ES-I3 (cell line): ENCODE data around the gene GP2.

Experiments
- H3K36me3 ChIP-seq: 2 replicates; pipeline ENCODE4 v1.6.1; 2013; ENCODE audit warnings: mild to moderate bottlenecking, low read length, control low read depth, moderate library complexity; ENCODE audit not compliant: insufficient read depth
- H3K4me1 ChIP-seq: 2 replicates; pipeline ENCODE4 v1.6.1; 2013; ENCODE audit warnings: mild to moderate bottlenecking, control low read depth, low read length; ENCODE audit not compliant: insufficient read depth
- H3K9ac ChIP-seq: 2 replicates; pipeline ENCODE4 v1.6.1; 2013; ENCODE audit warnings: low read depth, mild to moderate bottlenecking, low read length, moderate library complexity
- H3K9me3 ChIP-seq: 2 replicates; pipeline ENCODE4 v1.6.1; 2013; ENCODE audit warnings: mild to moderate bottlenecking, low read length, moderate library complexity; ENCODE audit not compliant: control insufficient read depth, insufficient read depth

GP2 gene

DNA sequence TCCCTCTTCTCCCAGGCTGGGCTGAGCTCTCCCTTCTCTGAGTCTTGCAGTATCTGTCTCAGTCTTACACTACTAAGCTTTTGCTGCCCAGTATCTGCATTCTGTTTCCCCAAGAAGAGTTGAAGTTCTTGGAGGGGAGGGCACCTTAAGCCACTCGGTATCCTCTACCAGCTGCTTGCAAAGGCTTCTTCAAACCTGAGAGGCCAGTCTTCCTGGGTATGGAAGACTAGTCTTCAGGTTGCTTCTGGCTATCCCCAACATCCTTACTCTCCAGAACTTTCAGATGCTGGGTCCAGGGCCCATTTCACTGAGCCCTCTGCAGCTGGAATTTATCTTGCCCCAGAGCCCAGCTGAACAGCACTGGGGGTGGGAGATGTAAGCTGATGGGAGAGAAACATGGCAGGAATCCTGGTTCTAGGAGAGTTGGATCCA lies 20.1 kb downstream of the GP2 start:
- Histone ChIP-seq H3K36me3 (no peaks in the 10 kb centered on the region), H3K9me3 (no peaks in the 10 kb centered on the region), H3K4me1 (no peaks in the 10 kb centered on the region), H3K9ac (no peak overlapping the region)

DNA sequence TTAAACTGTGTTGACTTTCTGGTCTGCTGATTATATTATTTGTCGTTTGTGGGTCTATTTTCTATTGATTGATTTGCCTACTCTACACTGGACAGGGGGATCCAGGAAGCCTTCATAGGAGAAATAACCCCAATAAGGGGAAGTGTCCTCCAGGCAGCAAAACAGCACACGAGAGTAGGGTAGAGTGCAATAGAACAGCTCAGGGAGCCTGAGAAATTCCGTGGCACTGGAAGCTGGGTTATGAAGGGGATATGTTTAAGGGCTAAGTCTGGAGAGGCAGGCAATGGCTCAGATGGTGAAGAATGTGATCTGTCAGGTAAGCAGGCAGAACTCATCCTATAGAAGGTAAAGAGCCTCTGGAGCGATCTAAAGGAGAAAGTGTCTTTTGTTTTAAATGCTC lies 20.9 kb downstream of the GP2 start:
- Histone ChIP-seq H3K36me3 (no peaks in the 10 kb centered on the region), H3K9me3 (no peaks in the 10 kb centered on the region)

DNA sequence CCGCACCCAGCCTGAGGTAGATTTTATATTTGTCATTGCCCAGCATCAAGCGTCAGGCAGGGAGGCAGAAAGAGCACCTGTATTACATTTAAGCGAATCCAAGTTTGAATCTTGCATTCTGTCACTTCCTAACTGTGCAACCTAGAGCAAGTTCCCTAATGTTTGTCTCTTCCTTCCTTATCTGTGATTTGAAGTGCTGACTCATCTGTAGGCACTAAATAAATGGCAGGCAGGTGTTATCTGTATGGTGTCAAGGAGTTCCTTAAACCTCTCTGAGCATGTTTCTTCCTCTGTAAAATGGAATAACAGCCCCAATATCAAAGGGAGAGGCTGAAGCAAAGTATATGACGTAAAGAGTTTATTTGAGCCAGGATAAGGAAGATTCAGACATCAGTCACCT lies 24.3 kb downstream of the GP2 start:
- Histone ChIP-seq H3K36me3 (no peaks in the 10 kb centered on the region), H3K9me3 (no peaks in the 10 kb centered on the region), H3K4me1 (no peaks in the 10 kb centered on the region), H3K9ac (no peak overlapping the region)

More for the DNA sequence above, 20.9 kb downstream of the GP2 start:
- no peaks in the 10 kb centered on the region for H3K4me1 ChIP-seq
- no peak overlapping the region for H3K9ac ChIP-seq

DNA sequence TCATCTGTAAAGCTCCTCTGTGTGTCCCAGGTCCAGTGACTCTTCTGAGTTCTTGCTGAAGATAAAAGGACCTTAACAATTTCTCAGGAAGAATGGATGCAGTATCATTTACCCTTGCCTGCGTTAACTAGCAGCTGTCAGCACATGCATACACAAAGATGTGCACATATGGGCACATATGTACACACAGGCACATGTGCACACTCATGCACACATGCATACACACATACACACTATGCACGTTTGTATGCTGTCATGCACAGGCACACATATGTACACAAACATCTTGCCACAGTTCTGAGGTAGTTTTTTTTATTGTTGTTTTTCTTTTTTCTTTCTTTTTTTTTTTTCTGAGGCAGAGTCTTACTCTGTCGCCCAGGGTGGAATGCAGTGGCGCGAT lies 24.9 kb downstream of the GP2 start:
- no peaks in the 10 kb centered on the region for H3K36me3 ChIP-seq
- no peak overlapping the region for H3K9ac ChIP-seq
- H3K4me1 ChIP-seq: no peaks in the 10 kb centered on the region
- no peaks in the 10 kb centered on the region for H3K9me3 ChIP-seq

DNA sequence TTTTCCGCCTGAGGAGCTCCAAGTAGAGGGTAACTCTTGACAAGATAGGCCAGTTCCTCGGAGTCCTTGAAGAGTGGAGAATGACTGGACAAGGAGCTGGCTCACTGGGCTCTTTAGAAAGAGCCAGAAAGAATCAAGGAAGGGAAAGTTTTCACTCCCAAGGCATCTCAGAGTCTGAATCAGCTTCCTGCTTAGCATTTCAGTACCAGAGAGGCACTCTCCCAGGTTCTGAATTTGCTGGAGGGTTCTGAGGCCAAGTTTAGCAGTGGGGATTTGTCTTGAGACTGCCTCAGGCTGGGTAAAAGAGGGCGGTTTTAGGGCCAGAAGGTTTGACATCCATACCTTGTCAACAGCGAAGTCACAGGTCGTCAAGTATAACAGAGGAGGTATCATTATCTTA lies 25.5 kb downstream of the GP2 start:
- H3K36me3 ChIP-seq: no peaks in the 10 kb centered on the region
- H3K9me3 ChIP-seq: no peaks in the 10 kb centered on the region
- no peaks in the 10 kb centered on the region for H3K4me1 ChIP-seq
- no peak overlapping the region for H3K9ac ChIP-seq

DNA sequence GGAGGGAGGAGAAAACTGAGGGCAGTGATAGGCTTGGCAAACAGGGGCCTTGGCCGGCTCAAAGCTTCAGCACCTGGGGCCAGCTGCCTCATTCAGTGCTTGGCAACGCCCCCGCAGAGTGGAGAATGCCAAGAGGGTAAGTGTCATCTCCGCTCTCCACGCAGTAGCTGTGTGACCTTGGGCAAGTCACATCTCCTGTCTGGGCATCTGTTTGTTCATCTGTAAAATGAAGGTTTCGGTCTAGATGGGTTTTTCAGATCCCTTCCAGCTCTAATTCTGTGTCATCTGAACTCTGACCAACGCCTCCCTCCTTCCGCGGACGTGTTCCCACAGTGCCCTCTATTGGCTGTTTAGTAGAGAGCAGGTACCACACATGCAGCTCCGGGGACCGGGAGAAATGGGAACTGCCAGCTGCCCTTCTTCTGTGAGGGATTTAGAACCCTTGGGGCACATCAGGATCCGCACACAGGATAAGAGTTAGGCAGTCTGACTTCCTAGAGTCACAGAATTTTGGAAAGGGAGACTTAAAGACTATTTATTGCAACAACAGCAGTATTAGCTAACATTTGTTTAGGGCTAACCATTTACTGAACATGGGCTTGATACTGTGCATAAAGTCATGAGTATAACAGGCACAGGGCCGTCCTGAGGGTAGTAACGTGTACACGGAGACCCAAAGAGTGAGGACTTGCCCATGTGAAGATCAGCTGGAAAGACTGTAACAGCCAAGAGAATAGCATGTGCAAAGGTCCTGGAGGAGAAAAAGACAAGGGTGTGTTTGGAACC lies 26.8 kb downstream of the GP2 start:
- H3K9me3 ChIP-seq: no peaks in the 10 kb centered on the region
- H3K9ac ChIP-seq: no peak overlapping the region
- no peaks in the 10 kb centered on the region for H3K4me1 ChIP-seq
- no peaks in the 10 kb centered on the region for H3K36me3 ChIP-seq

DNA sequence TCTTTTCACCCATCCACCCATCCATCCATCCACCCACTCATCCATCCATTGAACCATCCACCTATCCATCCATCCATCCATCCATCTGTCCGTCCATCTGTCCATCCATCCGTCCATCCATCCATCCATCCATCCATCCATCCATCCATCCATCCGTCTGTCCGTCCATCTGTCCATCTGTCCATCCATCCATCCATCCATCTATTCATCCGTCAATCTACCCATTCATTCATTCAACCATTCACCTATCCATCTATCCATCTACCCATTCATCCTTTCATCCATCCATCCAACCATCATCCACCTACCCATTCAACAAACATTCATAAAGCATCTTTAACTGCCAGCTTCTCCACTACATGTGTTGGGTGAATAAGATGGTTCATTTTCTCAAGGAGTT lies 28.9 kb downstream of the GP2 start:
- Histone ChIP-seq H3K4me1 (0 out of 2 replicates have a peak, but pooled peaks cover 3% of the 10 kb centered on the region), H3K36me3 (no peaks in the 10 kb centered on the region), H3K9me3 (no peaks in the 10 kb centered on the region), H3K9ac (no peak overlapping the region)

DNA sequence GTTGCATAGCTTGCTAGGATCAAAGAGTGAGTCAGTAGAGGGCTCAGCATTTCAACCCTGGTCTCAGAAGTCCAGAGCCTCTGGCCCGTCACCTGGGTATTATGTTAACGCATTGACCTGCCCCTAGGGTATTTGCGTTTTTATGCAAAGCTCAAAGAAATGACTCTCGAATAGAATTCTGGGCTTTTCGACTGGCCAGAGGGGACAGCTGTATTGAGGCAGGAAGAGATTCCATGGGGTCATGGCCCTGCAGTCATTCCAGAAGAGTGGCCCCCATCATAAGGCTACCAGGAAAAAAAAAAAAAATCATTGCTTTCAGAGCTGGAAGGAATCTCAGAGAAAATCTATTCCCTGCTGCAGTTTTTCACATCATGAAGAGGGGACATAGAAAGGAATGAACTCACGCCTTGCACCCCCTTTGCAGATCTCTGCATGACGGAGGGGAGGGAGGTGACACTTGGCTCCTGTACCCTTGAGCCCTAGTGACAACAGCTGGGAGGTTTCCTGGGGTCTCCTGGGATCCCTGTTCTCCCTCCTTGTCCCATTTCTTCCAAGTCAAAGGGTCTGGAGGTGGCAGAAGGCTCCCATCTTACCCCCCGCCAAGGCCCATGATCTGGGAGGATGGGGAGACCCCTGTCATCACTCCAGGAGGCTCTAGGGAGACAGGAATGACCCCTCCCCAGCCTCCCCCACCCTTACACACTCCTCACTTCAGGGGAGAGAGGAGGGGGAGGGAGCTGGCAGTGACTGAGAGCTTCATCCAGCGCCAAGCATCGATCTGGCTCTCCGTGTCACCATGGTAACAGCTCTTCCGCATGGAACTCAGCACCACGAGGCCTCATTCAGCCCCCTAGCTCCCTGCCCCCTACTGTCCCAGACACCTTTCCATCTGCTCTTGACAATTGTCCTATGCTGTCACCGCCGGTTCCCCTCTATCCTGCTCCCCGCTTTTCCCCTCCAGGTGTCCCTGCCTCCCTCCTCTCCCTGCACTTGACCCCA lies 35.8 kb downstream of the GP2 start:
- peaks cover 14% of the 10 kb centered on the region for H3K4me1 ChIP-seq

DNA sequence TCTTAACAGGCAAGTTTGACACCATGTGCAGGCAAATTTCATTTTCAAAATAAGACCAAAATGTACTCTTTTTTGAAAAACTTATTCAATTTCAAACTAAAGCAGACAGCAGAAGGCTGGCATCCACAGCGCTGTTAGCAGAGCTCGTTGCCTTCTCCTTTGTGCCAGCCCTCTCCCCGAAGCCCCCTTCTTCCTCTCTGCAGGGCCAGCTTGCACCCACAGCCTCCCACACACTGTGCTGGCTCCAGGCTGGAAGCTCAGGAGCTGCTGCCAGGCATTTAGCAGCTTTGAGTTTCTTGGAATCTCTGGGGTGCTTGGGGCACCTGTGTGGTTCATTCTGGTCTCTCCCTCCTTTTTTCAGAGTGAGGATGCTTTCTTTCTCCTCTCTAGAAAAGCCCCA lies 37.7 kb downstream of the GP2 start:
- Histone ChIP-seq H3K9me3 (no peaks in the 10 kb centered on the region), H3K4me1 (peaks cover 24% of the 10 kb centered on the region), H3K36me3 (no peaks in the 10 kb centered on the region), H3K9ac (no peak overlapping the region)

More for the DNA sequence above, 35.8 kb downstream of the GP2 start:
- Histone ChIP-seq H3K9me3 (no peaks in the 10 kb centered on the region), H3K9ac (no peak overlapping the region), H3K36me3 (no peaks in the 10 kb centered on the region)

DNA sequence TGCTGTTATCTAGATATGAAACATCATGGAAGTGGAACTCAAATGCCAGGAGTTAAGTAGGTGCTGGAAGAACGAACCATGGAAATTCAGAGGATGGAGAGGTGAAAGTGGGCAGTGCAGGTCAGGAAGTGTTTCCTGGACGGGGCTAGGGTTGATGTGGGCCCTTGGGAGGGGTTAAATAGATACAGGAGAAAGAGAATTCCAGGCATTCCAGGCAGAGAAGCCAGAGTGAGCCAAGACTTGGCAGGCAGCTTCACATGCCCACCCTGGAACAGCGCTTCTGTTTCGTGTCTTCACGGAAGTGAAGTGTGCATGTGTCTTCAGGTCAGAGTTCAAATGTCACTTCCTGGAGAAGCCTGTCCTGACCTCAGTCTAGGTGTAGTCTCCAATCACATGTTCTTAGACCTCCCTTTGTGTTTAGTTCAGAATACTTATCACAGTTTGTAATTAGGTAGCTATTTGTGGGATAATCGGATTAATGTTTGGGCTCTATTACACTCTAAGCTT lies 41.3 kb downstream of the GP2 start:
- Histone ChIP-seq H3K9ac (no peak overlapping the region), H3K9me3 (no peaks in the 10 kb centered on the region), H3K4me1 (peaks cover 14% of the 10 kb centered on the region; the same call in 1 of the 2 replicates), H3K36me3 (no peaks in the 10 kb centered on the region)

DNA sequence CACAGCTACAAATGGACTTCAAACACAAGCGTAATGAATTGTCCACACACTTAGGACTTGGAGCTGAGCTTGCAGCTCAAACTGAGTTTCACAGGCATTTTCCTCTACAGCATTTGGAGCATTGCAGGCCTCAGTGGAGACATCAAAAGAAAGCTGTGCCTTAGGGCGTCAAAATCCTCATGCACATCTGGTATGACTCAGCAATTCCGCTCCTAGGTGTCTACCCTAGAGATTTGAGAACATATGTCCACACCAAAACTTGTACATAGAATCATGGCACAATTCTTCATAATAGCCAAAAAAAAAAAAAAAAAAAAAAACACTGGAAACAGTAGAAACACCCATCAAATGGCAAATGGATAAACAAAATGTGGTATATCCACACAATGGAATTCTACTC lies 47.1 kb downstream of the GP2 start:
- Histone ChIP-seq H3K36me3 (no peaks in the 10 kb centered on the region; the same call in 1 of the 2 replicates), H3K9ac (no peak overlapping the region), H3K4me1 (peaks cover under 1% of the 10 kb centered on the region; the same call in 1 of the 2 replicates), H3K9me3 (no peaks in the 10 kb centered on the region)

DNA sequence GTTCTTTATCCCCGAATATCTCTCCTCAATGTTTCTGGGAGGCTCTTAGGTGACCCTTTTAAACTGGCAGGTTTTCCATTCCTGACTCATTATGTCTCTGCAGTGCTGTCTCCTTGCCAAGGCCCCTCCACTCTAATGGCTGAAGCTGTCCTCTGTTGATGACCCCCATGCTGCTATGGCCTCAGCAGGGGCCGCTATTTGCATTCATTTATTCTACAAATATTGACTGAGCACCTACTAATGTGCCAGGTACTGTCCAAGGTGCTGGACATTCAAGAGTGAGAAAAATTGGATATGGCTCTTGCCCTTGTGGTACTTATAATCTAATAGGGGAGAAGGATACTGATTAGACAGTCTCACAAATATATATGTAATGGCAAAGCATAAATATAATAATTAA lies 55.4 kb downstream of the GP2 start:
- Histone ChIP-seq H3K9me3 (no peaks in the 10 kb centered on the region), H3K4me1 (peaks cover 7% of the 10 kb centered on the region), H3K36me3 (no peaks in the 10 kb centered on the region), H3K9ac (no peak overlapping the region)

DNA sequence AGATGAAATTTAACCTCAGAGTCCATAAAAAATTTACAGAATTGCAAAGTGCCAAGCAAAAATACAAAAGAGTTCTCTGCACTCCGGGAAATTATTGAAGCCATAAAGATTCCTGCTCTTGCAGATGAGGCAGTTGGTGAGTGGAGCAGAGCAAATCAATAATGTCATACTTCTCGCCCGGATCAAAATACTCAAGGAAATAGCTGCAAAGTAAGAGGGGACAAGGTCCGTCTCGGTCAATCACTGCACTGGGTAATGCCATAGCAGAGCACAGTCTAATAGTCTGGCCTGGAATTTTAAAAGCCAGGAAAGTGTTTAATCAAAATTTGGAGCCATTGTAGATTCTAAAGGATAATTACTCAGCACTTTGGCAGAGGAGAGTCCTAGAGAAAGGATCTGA lies 58.9 kb downstream of the GP2 start:
- Histone ChIP-seq H3K9ac (no peak overlapping the region), H3K4me1 (peaks cover 12% of the 10 kb centered on the region), H3K9me3 (no peaks in the 10 kb centered on the region), H3K36me3 (no peaks in the 10 kb centered on the region)

DNA sequence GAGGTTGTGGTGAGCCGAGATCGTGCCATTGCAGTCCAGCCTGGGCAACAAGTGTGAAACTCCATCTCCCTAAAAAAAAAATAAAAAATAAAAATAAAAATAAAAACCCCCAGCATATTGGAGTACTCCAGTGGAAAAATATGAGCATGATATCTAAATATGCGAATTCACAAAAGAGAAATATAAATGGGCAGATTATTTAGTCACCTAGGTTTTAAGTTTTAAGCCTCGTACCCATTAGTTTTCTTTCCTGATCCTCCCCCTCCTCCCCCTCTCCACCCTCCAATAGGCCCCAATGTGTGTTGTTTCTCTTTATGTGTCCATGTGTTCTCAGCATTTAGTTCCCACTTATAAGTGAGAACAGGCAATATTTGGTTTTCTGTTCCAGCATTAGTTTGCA lies 62.3 kb downstream of the GP2 start:
- Histone ChIP-seq H3K4me1 (peaks cover 13% of the 10 kb centered on the region), H3K9ac (no peak overlapping the region), H3K36me3 (no peaks in the 10 kb centered on the region), H3K9me3 (no peaks in the 10 kb centered on the region)
